Neural cell (in vitro differentiated cells): Measurements from ENCODE around the gene FHIT.

Experiments
- CTCF ChIP-seq: fragments of 450-650 bp; IDR thresholded peaks from 2 replicates; pipeline ENCODE4 v1.5.1; 2014; ENCODE audit warnings: antibody characterized with exemption, mild to moderate bottlenecking, moderate library complexity; ENCODE audit not compliant: poor library complexity, severe bottlenecking
- TAF1 ChIP-seq: IDR thresholded peaks from 2 replicates; pipeline ENCODE4 v1.6.1; 2012; ENCODE audit warnings: low read depth

- TF ChIP-seq TAF1, result no peak
- no peak for TF ChIP-seq CTCF
These were observed 1347.0 kb downstream of the FHIT start for GRCh38 chr3:59904296-59904695.
